Tibial artery (tissue), 4 donors: ENCODE results near the gene COA8.
A peak's percentile ranks its signal among the peaks of the same experiment; 100 is the strongest.

Experiments
- DNase-seq, 2 donors: peaks; one replicate each; pipeline ENCODE4 v3.0.0-alpha.2; 2019
- H3K27ac ChIP-seq, 2 donors: fragments of 200-600 bp; sonication (generic) in 1 of 2; 1 replicate in 1 of 2; 2 replicates in 1 of 2; pipeline ENCODE4 v1.5.1; 2018 to 2019; ENCODE audit warnings: mild to moderate bottlenecking in 1 of 2
- H3K27me3 ChIP-seq, 2 donors: fragments of 200-600 bp; sonication (generic) in 1 of 2; one replicate each; pipeline versions ENCODE4 v1.5.1 to v1.6.0; 2016 to 2019
- H3K36me3 ChIP-seq, 3 donors: fragments of 200-600 bp; sonication (generic) in 2 of 3; one replicate each; pipeline ENCODE4 v1.5.1; 2016 to 2019; ENCODE audit warnings: mild to moderate bottlenecking in 2 of 3
- H3K4me1 ChIP-seq, 4 donors: fragments of 200-600 bp; sonication (generic) in 2 of 4; 1 replicate in 3 of 4; 2 replicates in 1 of 4; pipeline ENCODE4 v1.5.1; 2016 to 2019
- H3K4me3 ChIP-seq, 2 donors: fragments of 200-600 bp; sonication (generic) in 1 of 2; 1 replicate in 1 of 2; 2 replicates in 1 of 2; pipeline ENCODE4 v1.5.1; 2018 to 2019; ENCODE audit warnings: mild to moderate bottlenecking in 2 of 2
- H3K9me3 ChIP-seq, 3 donors: fragments of 200-600 bp; sonication (generic) in 1 of 3; one replicate each; pipeline ENCODE4 v1.5.1; 2016 to 2019
- CTCF ChIP-seq, 2 experiments: fragments of 200-600 bp in 1 of 2; fragments of 450-650 bp in 1 of 2; IDR thresholded peaks; one replicate each; pipeline ENCODE4 v1.5.1; 2017 to 2019; ENCODE audit warnings: antibody characterized with exemption in 2 of 2, mild to moderate bottlenecking in 1 of 2, moderate library complexity in 1 of 2
- intact Hi-C: fragments of 100-400 bp; cut with DNase I; formaldehyde crosslinking; loops from one replicate; pipeline ENCODE4 v1.15.0; 2023; ENCODE audit warnings: low total_unique reads

COA8 gene

DNA sequence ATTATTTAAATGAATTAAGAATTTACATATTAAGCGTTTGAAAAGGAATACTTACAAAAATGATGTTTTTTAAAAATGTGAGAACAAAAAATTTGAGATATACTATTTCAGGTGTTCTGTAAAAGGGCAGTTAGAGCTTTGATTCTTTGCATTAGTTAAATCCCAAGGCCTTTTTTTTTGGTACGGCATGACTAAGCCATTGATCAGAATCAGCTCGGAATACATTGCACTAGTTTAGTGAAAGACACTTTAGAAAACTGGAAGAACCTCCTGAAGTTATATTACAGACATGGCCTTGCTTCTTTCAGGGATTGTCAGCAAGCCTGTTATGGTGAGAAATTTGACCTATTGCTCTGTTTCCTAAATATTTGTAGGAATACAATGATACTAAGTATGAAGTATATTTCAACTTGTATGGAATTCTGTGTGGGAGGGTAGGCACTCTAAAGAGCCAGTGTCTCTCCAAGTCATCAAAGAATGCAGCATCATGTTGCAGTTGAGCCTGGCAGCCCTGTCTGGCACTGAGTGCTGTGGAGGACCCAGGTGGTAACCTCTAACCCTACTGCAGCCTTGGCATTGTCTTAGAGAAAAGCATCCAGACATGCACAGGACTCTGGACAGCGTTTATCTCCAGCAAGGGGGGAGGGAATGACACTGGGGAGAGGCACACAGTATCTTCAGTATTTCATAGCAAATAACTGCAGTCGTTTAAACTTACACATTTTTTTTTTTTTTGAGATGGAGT, 67.8 kb downstream of the COA8 start:
- H3K27me3 ChIP-seq = no peaks in the 10 kb centered on the region
- H3K9me3 ChIP-seq = no peaks in the 10 kb centered on the region
- H3K27ac ChIP-seq = peak overlapping the region; percentile 96 to 99
- intact Hi-C loops = no loop called here
- peaks cover 0 to 7% (median 0%) of the 10 kb centered on the region in 3 donors for H3K36me3 ChIP-seq
- TF ChIP-seq CTCF (IDR thresholded peaks at IDR 0.05) = no peak
- peak overlapping the region; percentile 80 to 96 for H3K4me3 ChIP-seq
- H3K4me1 ChIP-seq = peaks cover 0 to 72% (median 59%) of the 10 kb centered on the region in 4 donors
- DNase-seq = no peak

DNA sequence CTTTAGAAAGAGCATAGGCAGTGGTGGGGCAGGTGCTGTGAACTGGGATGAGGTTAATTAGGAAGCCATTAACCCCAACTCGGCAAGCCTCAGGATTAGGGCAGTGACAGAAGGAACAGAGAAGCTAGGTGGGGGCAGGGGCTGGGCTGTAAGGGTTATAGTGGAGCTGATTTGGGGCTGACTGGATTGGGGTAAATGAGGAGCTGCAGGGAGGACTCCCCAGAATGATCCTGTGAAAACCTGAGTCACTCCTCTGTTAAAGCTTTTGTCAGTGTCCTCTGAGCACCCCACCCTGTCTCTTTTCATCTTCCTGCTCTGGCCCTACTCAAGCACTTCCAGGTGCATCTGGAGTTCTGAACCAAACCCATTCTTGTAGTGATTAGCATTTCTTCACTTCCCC, 70.6 kb downstream of the COA8 start:
- no peaks in the 10 kb centered on the region for H3K27me3 ChIP-seq
- intact Hi-C loops = no loop called here
- no peak for DNase-seq
- H3K36me3 ChIP-seq = peaks cover 0 to 7% (median 0%) of the 10 kb centered on the region in 3 donors
- peaks cover 0 to 4% (median 0%) of the 10 kb centered on the region in 3 donors for H3K9me3 ChIP-seq
- no peak overlapping the region for H3K4me3 ChIP-seq
- H3K27ac ChIP-seq = peak overlapping the region; percentile 40 to 74
- no peak for TF ChIP-seq CTCF (IDR thresholded peaks at IDR 0.05)
- peaks cover 0 to 82% (median 65%) of the 10 kb centered on the region in 4 donors for H3K4me1 ChIP-seq

DNA sequence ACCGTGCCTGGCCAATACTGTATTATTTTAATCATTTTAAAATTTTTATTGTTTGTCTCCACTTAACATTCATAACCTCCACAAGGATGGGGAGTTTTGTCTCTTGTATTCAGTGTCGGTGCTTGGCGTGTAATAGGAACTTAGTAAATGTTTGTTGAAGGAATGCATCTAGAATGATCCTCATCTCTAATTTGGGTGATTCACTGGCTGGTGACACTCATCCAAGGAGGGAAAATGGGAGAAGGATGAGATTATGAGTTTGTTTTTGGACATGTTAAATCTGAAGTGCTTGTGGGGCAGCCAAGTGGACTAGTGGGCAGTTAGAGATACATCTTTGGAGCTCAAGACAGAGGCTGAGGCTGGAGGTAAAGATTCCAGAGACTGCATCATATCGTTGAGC, 71.4 kb downstream of the COA8 start:
- Histone ChIP-seq H3K4me1 (peaks cover 0 to 86% (median 65%) of the 10 kb centered on the region in 4 donors), H3K27ac (peak overlapping the region; percentile 40 to 74), H3K36me3 (peaks cover 0 to 6% (median 0%) of the 10 kb centered on the region in 3 donors), H3K9me3 (peaks cover 0 to 4% (median 0%) of the 10 kb centered on the region in 3 donors), H3K27me3 (no peaks in the 10 kb centered on the region), H3K4me3 (no peak overlapping the region)
- no peak for DNase-seq
- no peak for TF ChIP-seq CTCF (IDR thresholded peaks at IDR 0.05)
- intact Hi-C loops = no loop called here

DNA sequence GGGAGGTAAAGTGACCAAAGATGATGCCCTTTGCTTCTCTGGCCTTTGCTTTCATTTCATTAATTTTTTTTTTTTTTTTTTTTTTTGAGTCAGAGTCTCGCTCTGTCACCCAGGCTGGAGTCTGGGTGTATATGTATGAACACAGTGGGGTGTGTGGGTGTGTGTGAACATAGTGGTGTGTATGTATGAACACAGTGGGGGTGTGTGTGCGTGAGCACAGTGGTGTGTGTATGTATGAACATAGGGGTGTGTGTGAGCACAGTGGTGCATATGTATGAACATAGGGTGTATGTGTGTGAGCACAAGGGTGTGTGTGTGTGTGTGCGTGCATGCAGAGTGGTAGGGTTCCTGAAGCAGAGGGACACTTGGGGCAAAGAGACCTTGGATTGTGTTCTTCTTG, 75.8 kb downstream of the COA8 start:
- Histone ChIP-seq H3K27me3 (no peaks in the 10 kb centered on the region), H3K4me3 (no peak overlapping the region), H3K36me3 (no peaks in the 10 kb centered on the region), H3K4me1 (peaks cover 0 to 92% (median 49%) of the 10 kb centered on the region in 4 donors), H3K27ac (peak overlapping the region; percentile 74 to 75), H3K9me3 (peaks cover 0 to 4% (median 0%) of the 10 kb centered on the region in 3 donors)
- intact Hi-C loops = no loop called here
- DNase-seq = no peak
- no peak for TF ChIP-seq CTCF (IDR thresholded peaks at IDR 0.05)
